ENCODE measurements around the gene GPC3.
"Not testable (repeated sequence)": the region's sequence is repeated elsewhere in the genome, so short reads cannot be mapped to it uniquely, and the experiment has no call there.

The GPC3 gene

DNA sequence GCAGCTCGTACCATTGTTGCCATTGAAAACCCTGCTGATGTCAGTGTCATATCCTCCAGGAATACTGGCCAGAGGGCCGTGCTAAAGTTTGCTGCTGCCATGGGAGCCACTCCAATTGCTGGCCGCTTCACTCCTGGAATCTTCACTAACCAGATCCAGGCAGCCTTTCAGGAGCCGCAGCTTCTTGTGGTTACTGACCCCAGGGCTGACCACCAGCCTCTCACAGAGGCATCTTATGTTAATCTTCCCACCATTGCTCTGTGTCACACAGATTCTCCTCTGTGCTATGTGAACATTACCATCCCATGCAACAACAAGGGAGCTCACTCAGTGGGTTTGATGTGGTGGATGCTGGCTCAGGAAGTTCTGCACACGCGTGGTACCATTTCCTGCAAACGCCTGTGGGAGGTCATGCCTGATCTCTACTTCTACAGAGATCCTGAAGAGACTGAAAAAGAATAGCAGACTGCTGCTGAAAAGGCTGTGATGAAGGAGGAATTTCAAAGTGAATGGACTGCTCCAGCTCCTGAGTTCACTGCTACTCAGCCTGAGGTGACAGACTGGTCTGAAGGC is 222.3 kb downstream of the GPC3 start:
- DNase-seq (ENCODE audit: low read depth), result not testable (repeated sequence)

DNA sequence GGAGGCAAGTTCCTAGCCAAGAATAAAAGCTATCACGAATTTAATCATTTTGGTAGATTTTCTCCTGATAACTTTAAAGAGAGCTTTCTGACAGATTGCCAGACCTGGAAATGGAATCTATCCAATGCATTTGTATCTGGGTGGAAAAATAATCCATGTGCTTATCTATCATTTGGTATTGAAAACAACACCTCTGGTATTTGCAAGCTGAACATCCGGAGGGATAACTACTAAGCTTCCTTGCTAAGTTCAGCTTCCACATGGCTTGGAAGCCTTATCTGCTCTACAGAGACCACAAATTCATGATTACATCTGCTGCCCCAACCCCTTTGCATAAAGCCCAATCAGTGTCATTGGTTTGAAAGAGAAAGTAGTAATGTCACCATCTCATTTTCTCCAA is 230.7 kb downstream of the GPC3 start:
- DNase-seq (ENCODE audit: low read depth), result no peak

DNA sequence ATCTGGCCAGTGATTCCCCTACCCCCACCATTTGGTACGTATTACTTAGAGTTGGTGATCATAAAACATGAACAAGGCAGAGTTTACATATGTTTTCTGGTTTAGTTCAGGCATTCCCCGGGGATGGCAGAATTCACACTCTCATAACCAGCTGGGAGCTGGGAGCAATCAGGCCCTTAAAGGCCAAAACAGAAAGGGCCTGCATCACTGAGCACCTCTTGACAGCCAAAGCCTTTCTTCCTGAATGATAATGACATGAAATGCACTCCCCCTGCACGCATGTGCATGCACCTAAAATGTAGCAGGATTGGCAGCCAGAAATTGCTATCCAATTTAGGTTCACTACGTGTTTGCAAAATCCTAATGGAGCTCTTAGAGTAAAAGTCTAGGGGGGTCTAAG is 235.4 kb downstream of the GPC3 start:
- DNase-seq (ENCODE audit: low read depth), result no peak

DNA sequence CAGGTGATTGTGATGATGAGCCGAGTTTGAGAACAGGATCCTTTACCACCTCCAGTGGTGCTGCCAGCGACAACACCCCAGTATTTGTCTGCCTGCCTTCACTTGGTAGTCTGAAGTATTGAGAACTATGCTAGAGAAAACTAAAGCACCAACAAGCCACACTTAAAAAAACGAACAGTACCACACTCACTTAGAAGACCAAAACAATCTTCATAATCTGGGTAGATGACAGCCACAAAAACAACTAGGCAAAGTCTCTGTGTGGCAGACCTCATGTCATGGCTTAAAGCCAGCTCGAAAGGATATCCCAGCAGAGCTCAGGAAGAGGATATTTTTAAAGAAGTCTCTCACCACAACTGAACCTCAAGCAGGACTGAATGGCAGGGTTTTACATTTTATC is 236.0 kb downstream of the GPC3 start:
- no peak for DNase-seq (ENCODE audit: low read depth)

DNA sequence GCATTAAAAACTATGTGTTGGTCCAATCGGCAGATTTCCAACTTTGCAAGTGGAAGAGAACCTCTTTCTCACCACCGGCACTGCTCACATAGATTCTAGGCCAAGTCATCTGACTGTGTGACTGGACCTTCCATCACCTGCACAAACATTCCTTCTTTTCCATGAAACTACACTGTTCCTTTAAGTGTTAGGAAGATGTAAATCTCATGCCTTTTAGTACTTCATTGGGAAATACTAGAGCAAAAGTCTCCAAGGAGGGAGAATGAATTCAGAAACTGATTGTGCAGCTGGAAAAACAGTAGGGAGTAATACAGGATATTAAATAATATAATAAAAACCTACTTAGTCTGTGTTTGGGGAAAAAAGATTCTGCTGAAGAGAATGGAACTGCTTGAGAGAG is 238.2 kb downstream of the GPC3 start:
- DNase-seq (ENCODE audit: low read depth), result no peak

DNA sequence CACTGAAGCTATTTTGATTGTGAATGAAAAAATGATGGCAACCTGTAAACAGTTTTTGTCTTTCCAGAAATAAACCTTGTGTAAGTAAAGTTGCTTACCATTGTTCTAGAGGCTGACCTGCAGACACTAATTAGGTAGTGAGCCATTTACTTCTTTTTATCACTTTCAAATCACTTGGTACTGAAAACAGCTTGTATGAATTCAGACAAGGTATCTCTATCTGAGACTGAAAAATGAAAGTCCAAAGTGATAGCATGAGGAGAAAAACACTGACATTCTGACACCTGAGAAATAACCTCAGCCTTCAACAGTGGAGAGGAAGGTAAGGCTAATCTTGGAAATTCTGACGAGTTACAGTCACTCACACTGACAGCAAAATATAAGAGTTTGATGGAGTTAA is 238.8 kb downstream of the GPC3 start:
- no peak for DNase-seq (ENCODE audit: low read depth)

DNA sequence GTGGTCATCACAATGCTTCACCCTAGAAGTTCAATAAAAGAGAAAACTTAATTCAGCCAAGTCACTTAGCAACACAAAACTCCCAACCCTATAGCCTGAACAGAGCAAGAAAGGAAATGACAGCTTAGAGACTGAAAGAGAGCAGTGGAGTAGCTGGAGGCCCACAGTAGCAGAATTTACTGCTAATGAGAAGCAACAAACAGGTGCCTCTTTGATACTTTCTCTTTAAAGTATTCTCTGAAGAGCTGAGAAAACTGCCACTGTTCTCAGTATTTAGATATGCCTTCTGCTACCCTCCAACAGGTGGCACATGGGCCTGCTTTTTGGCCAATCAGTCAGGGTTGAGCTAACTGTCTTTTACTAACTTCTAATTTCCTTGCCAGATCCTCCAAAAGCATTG is 240.0 kb downstream of the GPC3 start:
- no peak for DNase-seq (ENCODE audit: low read depth)

DNA sequence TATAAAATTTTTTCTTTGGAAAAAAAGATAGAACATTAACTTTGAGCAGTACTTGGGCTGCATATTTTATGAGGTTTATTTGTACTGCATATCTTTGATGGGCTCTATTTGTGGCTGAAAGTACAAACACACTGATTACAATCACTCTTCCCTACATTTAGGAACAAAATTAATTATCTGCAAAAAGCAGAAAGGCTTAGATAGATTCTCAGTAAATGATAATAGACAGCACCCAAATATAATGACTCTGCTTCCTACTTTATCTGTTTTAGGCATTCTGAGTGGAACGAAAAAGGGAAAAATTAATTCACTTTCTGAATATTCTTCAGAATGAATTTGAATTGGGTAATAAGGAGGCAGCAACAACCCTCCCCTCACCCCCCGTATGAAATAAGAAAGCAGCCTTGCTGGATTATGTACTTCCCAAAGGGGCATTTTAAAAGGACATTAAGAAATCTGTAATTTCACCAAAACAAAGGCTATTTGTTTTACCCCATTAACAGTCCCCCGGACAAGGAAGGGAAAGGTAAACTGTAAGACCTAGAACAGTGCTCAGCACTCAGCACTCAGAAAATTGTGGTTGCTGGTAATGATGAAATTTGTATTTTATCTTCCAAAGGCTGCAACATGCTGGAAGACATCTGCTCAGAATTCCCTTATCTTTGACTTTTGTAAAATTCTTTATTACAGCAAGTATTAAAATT is 242.6 kb downstream of the GPC3 start:
- no peak for DNase-seq (ENCODE audit: low read depth)

DNA sequence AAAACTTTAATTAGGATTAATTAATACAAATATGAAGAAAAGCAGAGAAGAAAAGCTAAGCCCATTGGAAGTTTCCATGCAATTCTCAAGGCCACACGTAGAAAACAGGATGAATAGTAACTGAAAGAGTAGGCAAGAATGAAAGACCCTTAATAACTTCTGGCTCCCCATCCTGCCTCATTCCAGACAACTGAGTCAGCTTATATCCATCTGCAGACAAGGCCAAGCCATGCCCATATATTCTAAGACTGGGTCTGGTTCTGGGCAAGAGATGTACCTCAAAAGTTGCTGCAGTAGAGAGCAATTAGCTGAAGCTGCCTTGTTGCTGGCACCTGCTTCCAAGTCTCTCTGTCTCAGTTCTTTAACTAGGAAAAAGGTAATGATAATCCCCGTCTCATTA is 244.1 kb downstream of the GPC3 start:
- DNase-seq (ENCODE audit: low read depth), result no peak

DNA sequence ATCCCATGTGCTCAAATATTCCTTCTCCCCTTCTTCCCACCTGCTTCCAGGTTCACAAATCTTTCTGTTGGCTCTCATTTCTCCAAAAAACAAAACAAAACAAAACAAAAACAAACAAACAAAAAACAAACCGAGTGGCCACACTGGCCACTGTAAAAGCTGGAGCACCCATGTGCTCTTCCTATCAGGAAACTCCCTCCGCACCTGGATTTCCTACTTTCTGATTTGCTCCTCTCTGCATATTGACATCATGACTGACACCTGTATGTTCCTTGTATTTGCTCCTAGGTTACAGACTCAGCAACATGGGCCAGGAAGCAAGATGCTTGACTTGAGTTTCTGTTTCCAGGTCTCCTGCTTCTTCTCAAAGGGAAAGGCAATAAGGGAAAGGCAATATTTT is 258.8 kb downstream of the GPC3 start:
- no peak for DNase-seq (ENCODE audit: low read depth)

DNA sequence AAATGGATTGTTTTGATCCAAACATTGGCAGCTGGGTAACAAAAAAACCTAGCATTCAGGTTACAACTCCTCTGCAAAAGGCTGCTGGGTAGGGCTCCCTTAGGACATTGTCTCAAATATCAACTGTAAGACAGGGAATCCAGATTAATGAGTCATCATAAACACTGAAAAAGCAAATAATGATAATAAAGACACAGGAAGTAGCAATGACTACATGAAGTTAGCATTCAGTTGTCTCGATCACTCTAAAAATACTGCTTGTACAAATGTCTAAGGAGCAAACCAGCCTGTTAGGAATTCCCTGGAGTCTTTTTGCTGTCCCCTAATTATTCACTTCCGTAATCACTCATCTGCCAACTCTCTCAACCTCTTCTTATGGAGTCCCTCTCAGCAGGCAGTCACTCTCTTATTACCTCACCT is 259.2 kb downstream of the GPC3 start:
- DNase-seq (ENCODE audit: low read depth), result no peak

DNA sequence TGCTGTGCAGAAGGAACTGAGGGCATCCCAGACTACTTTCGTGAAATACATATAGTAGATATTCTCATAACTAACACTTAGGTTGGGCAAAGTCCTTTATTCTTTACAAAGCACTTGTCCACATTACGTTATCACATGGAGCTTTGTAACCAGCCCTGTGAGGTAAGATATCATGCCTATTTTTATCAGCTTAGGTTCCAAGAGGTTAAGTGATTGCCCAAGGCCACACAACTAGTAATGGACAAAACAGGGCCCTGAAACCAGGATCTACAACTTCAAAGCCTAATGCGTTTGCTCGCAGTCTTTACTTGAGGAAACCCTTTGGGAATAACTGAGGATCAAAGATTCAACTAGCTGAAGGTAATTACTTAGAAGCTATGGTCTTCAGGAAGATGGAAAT is 261.5 kb downstream of the GPC3 start:
- DNase-seq (ENCODE audit: low read depth), result no peak

DNA sequence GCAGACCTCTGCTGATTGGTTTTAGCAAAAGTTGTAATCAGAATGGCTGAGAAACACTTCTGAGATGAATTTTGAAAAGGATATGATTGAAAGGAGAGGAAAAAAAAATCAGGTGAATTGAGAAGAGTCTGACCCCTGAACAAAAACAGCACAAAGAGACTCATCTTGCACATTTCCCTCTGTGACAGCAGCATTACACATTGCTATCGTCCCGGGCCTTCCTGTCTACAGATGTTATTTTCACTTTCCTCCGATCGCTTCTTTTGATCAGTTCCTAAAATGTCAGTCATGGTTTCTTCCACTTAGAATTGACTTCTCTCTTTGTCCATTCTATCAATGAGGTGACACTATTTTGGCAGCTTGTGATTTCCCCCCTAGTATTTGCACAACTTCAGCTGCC is 262.6 kb downstream of the GPC3 start:
- DNase-seq (ENCODE audit: low read depth), result no peak

DNA sequence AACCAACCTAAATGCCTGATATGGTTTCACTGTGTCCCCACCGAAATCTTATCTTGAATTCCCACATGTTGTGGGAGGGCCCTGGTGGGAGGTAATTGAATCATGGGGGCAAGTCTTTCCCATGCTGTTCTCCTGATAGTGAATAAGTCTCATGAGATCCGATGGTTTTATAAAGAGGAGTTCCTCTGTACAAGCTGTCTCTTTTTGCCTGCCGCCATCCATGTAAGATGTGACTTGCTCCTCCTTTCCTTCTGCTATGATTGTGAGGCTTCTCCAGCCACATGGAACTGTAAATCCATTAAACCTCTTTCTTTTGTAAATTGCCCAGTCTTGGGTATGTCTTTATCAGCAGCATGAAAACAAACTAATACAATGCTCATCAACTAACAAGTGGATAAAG is 265.1 kb downstream of the GPC3 start:
- not testable (repeated sequence) for DNase-seq (ENCODE audit: low read depth)

DNA sequence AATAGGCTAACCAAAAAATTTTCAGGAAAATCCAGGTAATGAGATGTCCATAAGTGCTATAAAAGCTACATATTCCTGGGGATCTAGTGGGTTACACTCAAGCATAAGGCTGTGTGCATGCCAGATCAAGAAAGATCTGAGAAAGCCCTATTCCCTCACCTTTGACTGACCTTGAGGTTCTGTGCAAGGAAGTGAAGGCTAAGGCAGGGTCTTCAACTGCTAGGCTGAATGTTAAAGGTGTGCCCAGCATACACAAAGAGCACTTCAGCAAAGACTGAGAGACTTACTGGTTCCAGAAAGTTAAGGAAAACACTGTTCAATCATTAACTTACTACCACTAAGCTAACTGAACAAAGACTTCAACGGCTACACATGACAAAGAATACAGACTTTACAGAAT is 269.7 kb downstream of the GPC3 start:
- no peak for DNase-seq (ENCODE audit: low read depth)

DNA sequence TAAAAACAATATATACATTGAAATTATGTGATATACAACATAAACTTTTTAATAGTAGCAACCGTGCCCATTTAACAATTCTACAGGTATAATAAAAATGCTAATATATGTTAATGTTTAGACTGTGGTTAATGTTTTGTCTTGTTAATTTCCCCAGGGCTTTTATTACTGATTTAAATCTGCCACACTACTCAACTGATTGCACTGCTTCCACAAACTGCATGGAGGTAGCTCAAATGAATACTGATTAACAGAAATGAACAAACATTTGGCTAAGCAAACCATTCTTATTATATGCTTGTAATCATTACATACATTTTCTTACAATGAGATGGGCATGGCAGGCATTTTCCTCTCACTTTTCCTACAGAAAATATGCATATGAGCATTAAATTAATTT is 275.9 kb downstream of the GPC3 start:
- DNase-seq (ENCODE audit: low read depth), result no peak

DNA sequence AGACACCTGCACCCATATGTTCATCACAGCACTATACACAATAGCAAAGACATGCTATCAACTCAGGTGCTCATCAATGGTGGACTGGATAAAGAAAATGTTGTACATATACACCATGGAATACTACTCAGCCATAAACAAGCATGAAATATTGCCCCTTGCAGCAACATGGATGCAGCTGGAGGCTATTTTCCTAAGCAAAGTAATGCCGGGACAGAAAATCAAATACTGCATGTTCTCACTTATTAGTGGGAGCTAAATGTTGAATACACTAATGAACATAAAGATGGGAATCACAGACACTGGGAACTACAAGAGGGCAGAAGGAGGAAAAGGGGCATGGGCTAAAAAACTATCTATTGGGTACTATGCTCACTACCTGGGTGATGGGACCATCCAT is 278.5 kb downstream of the GPC3 start:
- no peak for DNase-seq (ENCODE audit: low read depth)

DNA sequence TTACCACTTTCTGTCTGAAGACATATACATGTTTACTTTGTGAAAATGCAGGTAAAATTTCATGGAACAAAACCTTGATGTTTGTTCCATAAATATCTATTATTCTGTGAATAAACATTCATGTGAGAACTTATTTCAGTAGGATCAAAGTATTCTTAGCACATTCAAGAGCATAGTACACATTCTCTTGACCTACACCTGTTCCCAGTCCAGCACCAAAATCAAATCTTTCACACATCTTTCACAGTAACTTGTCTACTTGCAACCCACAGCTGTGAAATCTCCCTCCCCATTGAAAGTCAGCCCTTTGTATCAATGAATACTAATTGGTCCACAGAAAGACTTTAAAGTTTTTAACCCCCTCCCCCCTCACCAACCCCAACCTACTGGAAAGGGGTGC is 283.2 kb downstream of the GPC3 start:
- no peak for DNase-seq (ENCODE audit: low read depth)

DNA sequence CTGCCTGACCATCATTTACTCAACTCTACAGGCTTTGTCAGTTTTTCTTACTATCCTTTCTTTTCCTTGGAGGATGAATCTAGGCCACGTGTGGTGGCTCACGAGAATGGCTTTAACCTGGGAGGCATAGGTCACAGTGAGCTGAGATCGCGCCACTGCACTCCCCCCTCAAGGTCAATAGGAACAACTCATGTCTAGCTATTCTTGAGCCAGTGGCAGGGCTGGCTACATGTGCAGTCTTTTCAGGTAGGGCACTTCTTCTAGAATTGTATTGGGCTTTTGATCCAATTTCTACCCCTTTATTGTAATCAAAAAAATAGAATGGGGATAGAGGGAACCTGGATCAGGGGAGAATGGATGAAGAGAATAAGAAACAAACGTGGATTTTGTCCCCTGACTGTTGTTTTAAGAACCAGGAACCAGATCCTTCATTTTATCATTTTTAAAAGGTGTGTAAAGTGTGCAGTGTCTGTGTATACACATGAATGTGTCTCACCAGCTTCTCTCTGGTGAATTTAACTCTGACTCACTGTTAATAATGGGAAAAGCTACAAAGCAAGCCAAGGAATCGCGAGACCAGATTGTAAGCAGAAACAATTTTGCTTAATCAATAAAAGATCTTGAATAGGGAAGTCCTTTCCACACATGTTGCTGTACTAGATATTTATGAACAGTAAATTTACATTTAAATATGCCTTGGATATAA is 286.2 kb downstream of the GPC3 start:
- no peak for DNase-seq (ENCODE audit: low read depth)

DNA sequence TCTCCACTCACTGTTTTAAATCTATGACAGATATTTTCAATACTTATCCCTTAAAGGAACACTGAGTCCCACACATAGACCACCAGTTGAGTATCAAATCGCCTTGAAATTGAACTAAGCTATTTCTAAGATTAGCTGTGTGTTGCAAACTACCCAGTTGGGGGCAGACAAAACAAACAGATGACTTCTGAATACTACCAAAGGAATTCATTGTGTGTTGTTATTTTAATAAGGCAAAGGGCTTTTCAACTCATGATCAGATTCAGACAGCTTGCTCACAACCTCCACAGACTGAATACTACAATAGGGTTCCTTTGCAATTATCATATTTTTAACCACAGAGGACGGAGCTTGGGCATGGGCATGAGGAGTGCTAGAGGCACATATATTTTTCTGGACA is 287.1 kb downstream of the GPC3 start:
- no peak for DNase-seq (ENCODE audit: low read depth)

DNA sequence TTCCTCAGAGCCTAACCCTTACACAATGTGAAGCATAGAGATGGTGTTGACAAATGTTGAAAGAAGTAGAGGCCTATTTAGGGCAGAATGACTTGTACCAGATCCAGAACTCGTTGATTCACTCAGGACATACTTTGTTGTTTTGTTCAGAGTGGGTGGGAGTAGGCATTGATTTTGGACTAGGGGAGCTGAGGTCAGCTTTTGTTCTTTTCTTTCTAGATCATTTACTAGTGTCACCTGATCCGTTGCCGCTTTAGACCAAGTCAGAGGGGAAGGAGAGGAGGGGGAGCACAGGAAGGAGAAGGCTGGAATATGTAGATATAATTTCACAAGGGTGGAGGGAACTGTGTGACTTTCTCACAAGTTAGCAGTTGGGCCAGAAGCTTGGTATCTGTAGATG is 287.7 kb downstream of the GPC3 start:
- no peak for DNase-seq (ENCODE audit: low read depth)

DNA sequence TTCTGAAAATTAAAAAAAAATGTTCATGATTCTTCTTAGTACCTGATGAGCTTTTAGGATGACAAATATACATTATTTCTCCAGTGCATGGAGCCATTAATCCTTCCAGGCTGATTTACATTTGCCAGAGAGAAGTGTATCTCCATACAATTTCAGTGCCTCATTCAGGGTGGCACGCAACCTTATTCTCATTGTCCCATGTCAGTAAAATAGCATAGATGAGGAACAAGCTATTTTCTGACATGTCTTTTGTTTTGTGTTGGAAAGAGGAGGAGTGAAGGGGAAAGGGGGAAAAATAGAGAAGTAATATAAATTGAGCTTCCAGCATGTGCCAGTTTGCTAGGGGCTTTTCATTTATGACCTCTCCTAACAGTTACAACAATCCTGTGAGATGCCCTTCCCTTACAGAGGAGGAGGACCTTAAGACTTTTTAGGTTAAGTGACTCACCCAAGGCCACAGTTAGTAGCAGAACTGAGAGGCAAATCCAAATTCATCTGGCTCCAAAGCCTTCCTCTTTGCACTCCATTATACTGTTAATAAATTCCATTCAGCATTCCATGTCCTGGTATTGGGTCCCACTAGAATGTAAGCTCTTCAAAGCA is 295.3 kb downstream of the GPC3 start:
- no peak for DNase-seq (ENCODE audit: low read depth)

DNA sequence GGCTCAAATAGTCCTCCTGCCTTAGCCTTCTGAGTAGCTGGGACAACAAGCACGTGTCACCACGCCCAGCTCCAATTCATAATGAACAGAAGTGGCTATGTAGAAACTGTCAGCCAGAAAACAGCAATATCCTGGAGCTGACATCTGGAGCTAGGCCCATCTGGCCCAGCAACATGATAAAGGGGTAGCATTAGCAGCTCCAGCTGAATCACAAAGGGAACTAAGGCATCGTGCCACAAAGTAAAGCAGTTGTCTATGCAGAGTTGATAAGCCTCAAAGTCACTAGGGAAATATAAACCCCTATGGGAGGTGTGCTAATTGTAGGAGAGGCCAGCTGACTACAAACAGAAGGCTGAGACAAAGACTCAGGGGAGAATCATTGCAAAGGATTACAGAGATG is 299.6 kb downstream of the GPC3 start:
- DNase-seq (ENCODE audit: low read depth), result no peak

Data from activated T-helper 1 cell treated with Interleukin-2 at 50 U/mL for 16 hours (primary cell).